Calu3 (cell line): ENCODE measurements around the gene LPCAT1. TPM values are rescaled to one million over a fixed set of nuclear protein-coding genes. Genes with fewer than 3 reads are reported as not detected.

Source experiments
- BruUV-seq: library from RNA; stranded (reverse); fragments of 400-500 nt; replicated peaks from 2 replicates; lab custom pipeline; 2021; lab: Mats Ljungman, UMichigan
- CTCF ChIA-PET: fragments of 300-600 bp; sonication (Branson Sonifier 250); formaldehyde crosslinking; loops from one replicate; lab custom pipeline; 2022; ENCODE audit warnings: antibody characterized with exemption; lab: Charles Lee
- DNase-seq: peaks from one replicate; pipeline ENCODE4 v3.0.0; 2022
- H3K27ac Mint-ChIP-seq: one replicate; pipeline ENCODE4 v1.8.0; 2022; ENCODE audit warnings: mixed read lengths; ENCODE audit not compliant: unreplicated experiment
- H3K27me3 Mint-ChIP-seq: one replicate; pipeline ENCODE4 v1.8.0; 2022; ENCODE audit warnings: mixed read lengths; ENCODE audit not compliant: unreplicated experiment
- H3K36me3 Mint-ChIP-seq: one replicate; pipeline ENCODE4 v1.8.0; 2022; ENCODE audit warnings: mild to moderate bottlenecking, moderate library complexity, mixed read lengths; ENCODE audit not compliant: insufficient read depth, unreplicated experiment
- H3K4me1 Mint-ChIP-seq: one replicate; pipeline ENCODE4 v1.8.0; 2022; ENCODE audit warnings: mild to moderate bottlenecking, low read depth, mixed read lengths; ENCODE audit not compliant: unreplicated experiment
- H3K4me3 Mint-ChIP-seq: one replicate; pipeline ENCODE4 v1.8.0; 2022; ENCODE audit warnings: mild to moderate bottlenecking, low read depth, moderate library complexity, mixed read lengths; ENCODE audit not compliant: unreplicated experiment
- H3K9me3 Mint-ChIP-seq: one replicate; pipeline ENCODE4 v1.8.0; 2022; ENCODE audit warnings: low read depth, mixed read lengths; ENCODE audit not compliant: unreplicated experiment
- intact Hi-C: fragments of 100-400 bp; cut with micrococcal nuclease; formaldehyde crosslinking; loops from one replicate; pipeline ENCODE4 v1.10.0; 2022; ENCODE audit not compliant: unreplicated experiment
- total RNA-seq: library from RNA; stranded (reverse); gene quantifications from 2 replicates; pipeline ENCODE4 v1.2.3, GENCODE V29; 2022
- TF ChIP-seq, protein P1 (sequence below): fragments of 200-600 bp; IDR thresholded peaks from one replicate; pipeline ENCODE4 v1.8.0; 2022; ENCODE audit warnings: antibody characterized with exemption; ENCODE audit not compliant: unreplicated experiment

Gene LPCAT1
- total RNA-seq, 1 experiment from 2014 or later, result 42.3 TPM

DNA sequence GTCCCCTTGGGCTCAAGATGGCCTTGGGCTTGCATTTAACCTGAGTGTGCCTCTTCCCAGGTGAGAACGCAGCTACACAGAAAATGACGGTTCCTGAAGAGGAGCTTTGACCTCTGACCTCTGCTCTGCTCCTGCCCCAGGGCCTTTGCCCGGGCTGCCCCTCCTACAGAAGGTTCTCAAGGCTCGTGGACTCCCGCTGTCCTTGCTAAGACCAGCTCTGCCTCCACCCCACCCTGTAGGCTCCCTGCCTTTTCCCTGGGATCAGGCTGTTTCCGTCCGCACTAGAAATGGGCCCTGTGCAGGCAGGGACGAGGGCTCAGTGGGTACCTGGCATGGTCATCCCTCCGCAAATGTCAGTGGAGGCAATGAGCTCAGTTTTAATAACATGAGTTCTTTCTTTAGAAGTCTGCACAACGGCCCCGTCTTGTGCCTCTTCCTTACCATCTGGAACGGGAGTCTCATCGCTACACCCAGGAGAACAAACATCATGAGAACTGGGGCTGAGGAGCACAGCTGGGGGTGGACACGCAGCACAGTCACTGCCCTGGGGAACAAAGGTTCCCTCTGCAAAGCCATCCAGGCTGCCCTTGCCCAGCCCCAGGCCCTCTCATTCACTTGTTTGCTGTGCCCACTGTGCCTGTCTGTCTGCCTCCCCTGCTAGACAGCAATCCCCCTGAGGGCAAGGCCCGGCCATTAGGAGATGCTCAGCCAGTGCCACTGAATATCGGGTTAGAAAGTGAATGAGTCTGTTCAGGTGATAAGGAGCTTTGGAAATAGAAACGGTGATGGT, 26.7 kb upstream of the LPCAT1 start:
- BruUV-seq, result no TSS peak
- intact Hi-C loops, result no loop called here
- Mint-ChIP-seq H3K27me3 (peaks cover 40% of the 10 kb centered on the region), H3K4me3 (no peak overlapping the region), H3K4me1 (peaks cover 18% of the 10 kb centered on the region), H3K27ac (no peak overlapping the region), H3K9me3 (no peaks in the 10 kb centered on the region), H3K36me3 (peaks cover 7% of the 10 kb centered on the region)
- TF ChIP-seq, protein P1, sequence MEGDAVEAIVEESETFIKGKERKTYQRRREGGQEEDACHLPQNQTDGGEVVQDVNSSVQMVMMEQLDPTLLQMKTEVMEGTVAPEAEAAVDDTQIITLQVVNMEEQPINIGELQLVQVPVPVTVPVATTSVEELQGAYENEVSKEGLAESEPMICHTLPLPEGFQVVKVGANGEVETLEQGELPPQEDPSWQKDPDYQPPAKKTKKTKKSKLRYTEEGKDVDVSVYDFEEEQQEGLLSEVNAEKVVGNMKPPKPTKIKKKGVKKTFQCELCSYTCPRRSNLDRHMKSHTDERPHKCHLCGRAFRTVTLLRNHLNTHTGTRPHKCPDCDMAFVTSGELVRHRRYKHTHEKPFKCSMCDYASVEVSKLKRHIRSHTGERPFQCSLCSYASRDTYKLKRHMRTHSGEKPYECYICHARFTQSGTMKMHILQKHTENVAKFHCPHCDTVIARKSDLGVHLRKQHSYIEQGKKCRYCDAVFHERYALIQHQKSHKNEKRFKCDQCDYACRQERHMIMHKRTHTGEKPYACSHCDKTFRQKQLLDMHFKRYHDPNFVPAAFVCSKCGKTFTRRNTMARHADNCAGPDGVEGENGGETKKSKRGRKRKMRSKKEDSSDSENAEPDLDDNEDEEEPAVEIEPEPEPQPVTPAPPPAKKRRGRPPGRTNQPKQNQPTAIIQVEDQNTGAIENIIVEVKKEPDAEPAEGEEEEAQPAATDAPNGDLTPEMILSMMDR, result no peak
- no peak for DNase-seq
- CTCF ChIA-PET, result no interaction called here

DNA sequence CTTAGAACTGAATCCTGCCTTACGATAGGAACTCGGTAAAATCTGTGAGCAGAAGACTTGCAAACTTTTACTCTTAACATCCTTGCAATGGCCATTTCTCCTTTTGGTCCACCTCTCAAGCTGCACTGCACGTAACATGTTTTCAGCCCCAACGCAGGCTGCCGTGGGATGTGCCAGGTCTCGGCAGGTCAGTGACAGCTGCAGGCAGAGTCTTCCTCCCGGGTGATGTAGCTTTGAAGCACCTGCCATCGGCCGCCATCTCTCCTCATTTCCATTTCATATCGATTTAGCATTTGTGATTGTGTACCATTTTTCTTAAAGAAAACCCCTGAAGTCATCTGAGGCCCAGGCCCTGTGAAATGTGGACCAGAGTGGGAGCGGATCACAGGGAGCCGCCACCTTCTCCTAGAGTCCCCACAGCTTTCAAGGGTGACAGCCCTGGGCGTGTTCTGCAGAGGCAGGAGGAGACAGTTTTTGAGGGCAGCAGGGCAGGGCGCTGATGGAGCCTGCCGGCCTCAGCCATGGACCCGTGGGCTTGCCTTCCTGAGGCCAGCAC, 25.8 kb upstream of the LPCAT1 start:
- BruUV-seq, result no TSS peak
- Mint-ChIP-seq H3K27me3 (peaks cover 40% of the 10 kb centered on the region), H3K4me3 (no peak overlapping the region), H3K36me3 (peaks cover 9% of the 10 kb centered on the region), H3K4me1 (peaks cover 20% of the 10 kb centered on the region), H3K27ac (no peak overlapping the region), H3K9me3 (no peaks in the 10 kb centered on the region)
- DNase-seq, result no peak
- CTCF ChIA-PET, result no interaction called here
- intact Hi-C loops, result no loop called here
- TF ChIP-seq, protein P1, result no peak

DNA sequence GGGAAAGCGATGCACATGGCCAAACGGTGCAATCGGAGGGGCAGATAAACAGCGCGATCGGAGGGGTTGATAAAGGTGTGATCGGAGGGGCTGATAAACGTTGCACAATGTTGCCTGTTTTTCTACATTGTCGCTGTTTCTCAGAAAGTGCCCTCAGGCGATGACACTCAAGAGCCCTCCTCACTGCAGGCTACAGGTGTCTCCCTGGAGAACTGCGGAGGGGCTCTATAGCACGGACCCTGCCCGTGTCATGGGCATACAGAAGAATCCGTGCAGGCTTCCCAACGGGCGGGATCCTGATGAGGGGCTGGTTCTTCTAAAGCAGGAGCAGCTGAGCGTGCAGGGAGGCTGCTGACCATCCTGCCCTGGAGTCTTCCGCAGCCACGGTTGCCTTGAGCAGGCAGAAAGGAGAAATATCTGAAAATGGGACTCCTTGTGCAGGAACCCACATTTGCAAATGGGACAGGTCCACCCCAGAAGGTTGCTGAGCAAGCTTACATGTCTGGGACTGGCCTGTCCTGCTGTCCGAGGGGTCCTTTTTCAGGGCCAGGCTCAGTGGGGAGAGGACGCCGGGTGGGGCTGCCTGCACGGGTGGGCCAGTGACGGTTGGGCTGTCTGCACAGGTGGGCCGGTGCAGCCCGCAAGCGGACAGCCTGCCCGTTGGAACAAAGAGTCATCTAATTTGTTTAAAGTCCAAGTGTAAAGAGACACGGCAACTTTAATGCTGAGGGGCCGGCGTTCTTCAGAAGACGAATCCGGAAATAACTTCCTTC, 25.1 kb upstream of the LPCAT1 start:
- Mint-ChIP-seq H3K4me1 (peaks cover 20% of the 10 kb centered on the region), H3K36me3 (peaks cover 9% of the 10 kb centered on the region), H3K27ac (no peak overlapping the region), H3K9me3 (no peaks in the 10 kb centered on the region), H3K27me3 (peaks cover 40% of the 10 kb centered on the region), H3K4me3 (no peak overlapping the region)
- DNase-seq, result no peak
- TF ChIP-seq, protein P1, result no peak
- no TSS peak for BruUV-seq
- intact Hi-C loops, result no loop called here
- CTCF ChIA-PET, result no interaction called here

DNA sequence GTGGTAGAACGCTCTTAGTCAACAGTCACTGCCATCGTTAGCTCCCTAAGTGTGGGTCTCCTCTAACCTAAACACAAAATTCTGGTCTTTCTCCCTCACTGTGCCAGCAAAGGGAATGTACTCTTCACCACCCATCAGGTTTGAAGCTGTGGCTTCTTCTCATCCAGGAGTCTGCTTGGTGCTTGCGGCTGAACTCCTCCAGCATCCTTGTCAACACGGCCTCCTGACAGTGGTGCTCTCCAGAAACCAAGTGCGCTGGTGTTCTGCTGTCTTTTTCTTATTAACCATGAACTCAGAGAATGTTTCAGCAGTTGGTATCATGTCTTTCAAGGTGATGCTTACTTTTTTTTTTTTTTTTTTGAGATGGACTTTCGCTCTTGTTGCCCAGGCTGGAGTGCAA, 23.9 kb upstream of the LPCAT1 start:
- H3K9me3 Mint-ChIP-seq, result no peaks in the 10 kb centered on the region
- peaks cover 20% of the 10 kb centered on the region for H3K4me1 Mint-ChIP-seq
- TF ChIP-seq, protein P1, result no peak
- intact Hi-C loops, result no loop called here
- no peak for DNase-seq
- CTCF ChIA-PET, result no interaction called here
- H3K36me3 Mint-ChIP-seq, result peaks cover 9% of the 10 kb centered on the region
- H3K4me3 Mint-ChIP-seq, result no peak overlapping the region
- no peak overlapping the region for H3K27ac Mint-ChIP-seq
- H3K27me3 Mint-ChIP-seq, result peaks cover 40% of the 10 kb centered on the region
- BruUV-seq, result no TSS peak
